GM18520 (cell line): ENCODE results near the gene HNRNPA1.
"Not testable (repeated sequence)": the region's sequence is repeated elsewhere in the genome, so short reads cannot be mapped to it uniquely, and the experiment has no call there.

Experiments
- ATAC-seq: cut with Tn5 transposase; IDR thresholded peaks from one replicate; pipeline ENCODE4 v1.9.1; 2021; ENCODE audit not compliant: unreplicated experiment

HNRNPA1 gene

DNA sequence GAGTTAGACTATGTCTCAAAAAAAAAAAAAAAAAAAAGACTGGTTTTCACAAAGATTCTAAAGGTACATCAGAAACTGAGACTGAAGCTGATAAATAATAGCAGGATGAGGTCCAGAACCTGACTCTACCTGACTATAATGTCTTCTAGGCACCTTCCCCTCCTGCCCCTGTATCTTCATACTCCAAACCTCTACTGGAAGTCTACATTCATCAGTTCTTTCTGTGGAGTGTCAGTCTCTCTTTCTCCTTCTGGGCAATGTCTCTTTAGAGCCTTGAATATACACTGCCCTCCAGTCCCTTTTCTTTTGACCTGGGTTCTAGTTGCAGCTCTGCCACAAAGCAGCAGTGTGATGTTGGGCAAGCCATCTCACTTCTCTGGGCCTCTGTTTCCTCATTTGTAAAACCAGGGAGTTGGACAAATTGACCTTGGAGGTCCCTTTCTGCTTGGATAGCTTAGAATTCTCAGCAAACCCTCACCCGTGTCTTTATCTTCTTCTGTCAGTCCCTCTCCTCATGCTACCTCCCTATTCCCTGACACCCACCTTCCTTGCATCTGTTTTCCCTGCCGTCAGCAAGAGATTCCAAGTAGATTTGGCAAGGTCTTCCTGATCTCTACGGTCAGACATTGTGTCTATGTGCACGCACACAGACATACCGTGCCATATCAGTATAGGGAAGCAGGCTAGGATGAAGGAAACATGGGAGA lies 16.0 kb downstream of the HNRNPA1 start:
- no peak for ATAC-seq

DNA sequence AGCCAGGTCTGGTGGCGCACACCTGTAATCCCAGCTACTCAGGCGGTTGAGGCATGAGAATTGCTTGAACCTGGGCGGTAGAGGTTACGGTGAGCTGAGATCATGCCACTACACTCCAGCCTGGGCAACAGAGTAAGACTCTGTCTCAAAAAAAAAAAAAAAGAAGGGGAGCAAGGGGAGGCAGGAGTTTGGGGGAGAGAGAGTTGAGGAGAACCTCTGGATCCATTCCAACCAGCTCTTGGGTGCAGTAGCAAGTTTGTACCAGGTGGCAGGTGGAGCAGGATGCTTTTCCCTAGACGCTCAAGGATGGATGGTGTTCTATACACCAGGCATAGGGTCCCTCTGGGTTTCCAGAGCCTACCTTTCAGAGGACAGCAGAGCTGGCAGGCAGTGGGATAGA lies 18.4 kb downstream of the HNRNPA1 start:
- no peak for ATAC-seq

DNA sequence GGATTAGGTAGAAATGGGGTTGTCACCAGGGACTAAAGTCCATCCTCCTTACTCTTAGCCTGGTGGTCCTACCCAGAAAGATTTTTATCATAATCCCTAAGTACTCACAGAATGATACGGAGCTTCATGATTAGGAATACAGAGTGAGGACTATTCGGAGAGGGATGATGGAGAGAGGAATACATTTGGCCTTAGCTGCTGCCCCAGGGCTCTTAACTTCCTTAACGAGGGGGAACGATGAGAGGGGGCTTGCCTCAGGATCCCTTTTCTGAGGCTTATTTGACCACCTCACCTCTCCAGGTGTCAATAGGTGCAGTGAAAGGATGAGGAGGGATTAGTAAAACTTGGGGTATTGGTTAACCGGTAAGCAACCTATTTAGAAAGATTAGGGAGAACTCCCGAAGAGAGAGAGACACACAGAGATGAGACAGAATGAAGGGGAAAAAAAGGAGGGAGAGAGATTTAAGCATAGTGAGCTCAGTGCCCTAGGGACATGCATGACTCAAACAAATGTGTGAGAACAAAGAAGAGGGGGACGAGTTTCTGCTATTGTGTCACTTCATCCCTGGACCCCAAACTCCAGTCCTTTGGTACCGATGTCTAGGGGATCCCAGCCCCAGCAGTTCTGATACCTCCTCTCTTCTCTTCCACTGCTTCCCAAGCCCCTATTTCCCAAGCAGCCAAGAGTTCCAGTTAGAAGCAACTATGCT lies 19.1 kb downstream of the HNRNPA1 start:
- ATAC-seq: no peak

DNA sequence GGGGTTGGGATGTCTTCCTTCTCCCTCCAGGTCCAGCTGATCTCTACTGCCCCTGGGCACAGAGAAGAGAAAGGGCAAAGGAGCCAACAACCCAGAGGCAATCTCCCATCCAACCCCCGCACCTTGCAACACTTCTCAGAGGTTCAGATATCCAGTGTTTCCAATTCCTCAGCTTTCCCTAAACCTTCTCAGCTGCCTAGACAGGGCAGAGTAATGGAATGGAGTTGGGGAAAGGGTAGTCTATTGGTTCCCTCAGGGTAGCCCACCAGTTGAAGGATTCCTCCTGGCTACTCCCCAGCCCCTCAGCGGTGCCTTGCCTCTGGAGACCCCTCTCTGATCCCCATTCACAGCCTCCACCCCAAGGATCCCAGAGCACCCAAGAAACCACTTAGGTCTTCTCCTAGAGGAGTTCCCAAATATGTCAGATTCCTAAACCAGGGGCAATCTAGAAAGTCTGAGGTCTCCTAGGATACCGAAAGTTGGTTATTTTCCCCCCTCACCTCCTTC lies 19.8 kb downstream of the HNRNPA1 start:
- ATAC-seq: no peak

DNA sequence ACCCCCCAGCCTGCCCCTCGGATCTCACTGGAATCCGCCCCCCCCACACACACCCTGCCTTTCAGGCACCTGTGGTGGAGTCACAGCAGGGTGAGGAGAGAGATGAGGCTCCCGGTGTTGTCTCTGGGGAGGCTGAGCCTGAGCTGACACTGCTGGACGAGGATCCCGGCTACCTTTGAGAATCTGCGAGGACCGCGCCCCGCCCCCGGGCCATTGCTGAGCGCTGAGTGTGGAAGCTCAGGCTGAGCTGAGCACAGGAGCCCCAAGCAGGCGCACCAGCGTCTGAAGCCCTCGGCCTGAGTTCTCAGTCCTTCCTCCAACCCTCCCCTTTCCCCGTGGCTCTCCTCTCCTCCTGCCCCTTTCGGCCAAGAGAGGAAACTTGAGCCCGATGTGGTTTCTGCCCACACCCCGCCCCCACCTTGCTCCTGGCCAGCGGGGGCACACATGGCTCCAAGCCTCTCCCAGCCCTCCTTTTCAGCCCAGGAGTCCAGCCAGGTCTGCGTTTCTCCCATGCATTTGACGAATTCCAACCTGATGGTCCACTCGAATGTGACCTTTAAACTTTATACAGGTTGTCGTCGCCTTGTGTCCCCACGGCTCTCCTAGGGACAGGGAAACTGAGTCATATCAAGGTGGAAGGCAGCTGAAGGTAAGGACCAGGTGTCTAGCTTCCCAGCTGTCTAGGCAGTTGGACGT lies 20.4 kb downstream of the HNRNPA1 start, which contains the start of gene NFE2:
TSS of gene NFE2 (minus strand) at position 284 of the 696 bp plus-strand sequence. CDS start 5,767 bp downstream, outside the sequence.
- ATAC-seq: no peak

DNA sequence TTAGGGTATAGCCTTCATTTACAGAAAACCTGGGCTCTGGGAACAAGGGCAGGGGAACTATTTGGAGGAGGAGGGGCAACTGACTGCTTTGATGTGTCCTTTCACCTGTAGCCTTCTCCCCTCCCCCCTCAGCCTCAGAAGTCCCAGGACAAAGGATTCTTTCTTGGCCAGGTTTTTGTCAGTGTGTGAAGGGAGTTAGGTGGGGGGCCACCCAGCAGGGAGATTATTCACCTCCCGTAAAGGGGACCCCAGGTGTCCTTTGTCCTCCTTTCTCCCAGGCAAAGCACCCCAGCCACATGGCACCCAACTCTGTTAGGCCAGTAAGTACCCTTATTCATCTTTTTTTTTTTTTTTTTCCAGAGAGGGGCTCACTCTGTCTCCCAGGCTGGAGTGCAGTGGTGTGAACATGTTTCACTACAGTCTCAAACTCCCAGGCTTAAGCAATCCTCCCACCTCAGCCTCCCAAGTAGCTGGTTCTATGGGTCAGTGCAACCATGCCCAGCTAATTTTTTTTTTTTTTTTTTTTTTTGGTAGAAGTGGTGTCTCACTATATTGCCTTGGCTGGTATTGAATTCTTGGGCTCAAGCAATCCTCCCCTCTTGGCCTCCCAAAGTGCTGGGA lies 21.0 kb downstream of the HNRNPA1 start:
- ATAC-seq: no peak

DNA sequence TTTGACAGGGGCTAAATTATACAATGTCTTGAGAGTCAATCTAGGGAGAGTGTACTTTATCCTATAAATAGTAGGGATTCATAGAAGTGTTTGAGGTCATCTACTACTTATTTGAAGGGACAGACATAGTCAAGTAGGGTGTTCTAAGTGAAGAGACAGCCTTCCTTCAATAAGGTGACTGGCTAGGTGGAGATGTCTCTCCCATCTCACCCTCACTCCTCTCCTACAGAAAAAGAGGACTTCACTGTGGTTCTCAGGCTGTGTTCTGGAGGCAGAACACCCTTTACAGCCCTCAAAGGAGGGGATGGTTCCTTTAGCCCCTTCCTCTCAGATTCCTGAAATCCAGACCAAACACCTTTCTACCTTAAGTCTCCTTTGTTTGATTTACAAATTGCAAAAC lies 23.1 kb downstream of the HNRNPA1 start:
- ATAC-seq: no peak

DNA sequence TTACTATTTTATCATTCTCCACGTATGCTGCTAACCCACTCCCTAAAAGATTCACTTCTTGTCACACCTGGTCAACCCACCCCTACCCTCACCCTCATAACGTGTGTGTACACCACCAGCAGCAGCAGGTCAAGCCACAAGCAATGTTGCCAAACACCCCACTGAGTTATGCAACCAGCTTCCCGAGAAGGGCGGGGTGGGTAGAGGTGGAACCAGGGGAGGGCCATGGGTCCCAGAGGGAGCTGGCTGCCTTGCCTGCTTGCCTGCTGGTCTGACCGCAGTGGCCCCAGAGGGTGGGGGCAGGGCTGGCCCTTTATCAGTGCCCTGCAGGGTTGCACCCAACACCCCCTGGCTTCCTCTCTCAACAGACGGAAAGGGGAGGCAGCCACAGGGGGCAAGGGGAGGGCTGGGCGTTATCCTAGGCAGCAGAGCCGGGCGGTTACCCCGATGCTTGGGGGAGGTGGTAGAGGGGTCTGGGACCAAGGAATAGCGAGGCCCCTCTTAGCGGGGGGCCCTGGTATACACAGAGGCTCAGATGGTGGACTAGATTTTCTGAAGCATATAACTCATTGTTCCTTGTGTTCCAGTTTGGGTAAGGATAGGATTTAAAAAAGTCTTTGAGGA lies 23.8 kb downstream of the HNRNPA1 start:
- no peak for ATAC-seq

DNA sequence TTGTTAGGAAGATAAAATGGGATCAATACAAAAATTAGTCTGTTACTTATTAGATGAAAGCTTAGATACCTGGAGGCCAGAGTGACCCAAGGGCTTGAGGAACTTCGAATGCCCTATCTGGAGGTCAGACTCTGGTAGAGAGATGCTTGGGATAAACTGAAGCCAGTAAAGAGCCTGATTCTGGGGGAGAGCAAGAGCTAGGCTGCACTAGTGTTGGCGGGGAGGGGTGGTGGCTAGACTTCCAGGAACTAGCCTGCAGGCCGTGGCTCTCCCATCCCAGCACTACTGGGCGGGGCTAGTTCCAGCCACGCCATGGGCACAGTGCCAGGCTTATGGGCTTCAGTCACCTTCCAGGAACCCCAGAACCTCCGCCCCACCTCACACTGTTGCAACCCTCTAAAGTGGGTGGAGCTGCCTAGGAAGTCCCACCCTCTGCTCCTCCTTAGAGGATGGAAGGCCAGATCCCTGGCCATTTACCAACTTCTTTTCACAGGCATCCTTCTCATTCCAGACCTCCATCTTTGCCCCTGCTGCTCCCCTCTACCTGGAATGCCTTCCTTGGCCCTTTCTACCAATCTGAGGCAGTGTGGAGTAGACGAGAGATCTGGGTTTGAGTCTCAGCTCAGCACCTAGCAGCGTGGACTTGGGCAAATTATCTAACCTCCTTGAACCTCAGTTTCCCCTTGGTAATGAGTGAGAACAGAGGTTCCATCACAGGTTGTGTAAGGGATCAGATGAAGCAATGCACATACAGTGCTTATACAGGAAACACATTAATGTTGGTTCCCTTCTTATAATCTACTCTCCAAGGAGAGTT lies 26.6 kb downstream of the HNRNPA1 start:
- ATAC-seq: no peak

DNA sequence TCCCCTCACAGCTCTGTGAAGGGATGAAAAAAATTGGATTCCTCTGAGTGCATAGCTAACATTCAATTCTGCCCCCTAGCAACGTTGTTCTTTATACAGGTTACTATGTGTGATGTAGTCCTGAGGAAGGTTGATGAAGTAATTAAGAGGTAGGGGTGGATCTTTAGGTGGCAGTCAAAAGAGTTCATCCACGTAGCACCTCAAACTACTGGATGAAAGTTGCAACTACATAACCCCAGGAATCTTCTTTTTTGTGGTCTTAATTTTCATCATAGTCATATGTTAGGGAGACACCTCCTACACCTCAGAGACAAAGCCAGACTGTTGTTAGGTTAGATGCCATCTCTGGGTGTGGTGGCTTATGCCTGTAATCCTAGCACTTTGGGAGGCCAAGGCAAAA lies 30.5 kb downstream of the HNRNPA1 start:
- ATAC-seq: no peak

DNA sequence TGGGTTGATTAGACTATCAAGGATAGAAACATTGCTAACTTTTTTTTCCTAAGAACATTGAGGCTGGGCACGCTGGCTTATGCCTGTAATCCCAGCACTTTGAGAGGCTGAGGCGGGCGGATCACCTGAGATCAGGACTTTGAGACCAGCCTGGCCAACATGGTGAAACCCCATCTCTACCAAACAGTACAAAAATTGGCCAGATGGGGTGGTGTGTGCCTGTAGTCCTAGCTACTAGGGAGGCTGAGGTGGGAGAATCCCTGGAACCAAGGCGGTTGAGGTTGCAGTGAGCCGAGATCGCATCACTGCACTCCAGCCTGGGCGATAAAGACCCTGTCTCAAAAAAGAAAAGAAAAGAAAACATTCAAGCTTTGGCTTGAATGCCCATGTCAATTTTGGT lies 31.8 kb downstream of the HNRNPA1 start:
- ATAC-seq: not testable (repeated sequence)

DNA sequence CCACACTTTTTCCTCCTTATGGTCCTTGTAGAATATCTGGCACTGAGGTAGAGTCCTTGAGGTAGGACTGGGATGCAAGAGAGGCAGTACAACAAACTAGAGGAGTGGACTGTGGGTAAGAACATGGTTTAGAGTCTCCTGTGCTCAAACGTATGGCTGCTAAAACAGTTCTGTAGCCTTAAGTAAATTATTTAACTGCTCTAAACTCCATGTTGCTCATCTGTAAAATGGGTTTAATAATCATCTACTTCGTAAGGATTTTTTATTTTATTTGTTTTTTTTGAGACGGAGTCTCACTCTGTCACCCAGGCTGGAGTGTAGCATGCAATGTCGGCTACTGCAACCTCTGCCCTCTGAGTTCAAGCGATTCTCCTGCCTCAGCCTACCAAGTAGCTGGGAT lies 40.8 kb downstream of the HNRNPA1 start:
- no peak for ATAC-seq

DNA sequence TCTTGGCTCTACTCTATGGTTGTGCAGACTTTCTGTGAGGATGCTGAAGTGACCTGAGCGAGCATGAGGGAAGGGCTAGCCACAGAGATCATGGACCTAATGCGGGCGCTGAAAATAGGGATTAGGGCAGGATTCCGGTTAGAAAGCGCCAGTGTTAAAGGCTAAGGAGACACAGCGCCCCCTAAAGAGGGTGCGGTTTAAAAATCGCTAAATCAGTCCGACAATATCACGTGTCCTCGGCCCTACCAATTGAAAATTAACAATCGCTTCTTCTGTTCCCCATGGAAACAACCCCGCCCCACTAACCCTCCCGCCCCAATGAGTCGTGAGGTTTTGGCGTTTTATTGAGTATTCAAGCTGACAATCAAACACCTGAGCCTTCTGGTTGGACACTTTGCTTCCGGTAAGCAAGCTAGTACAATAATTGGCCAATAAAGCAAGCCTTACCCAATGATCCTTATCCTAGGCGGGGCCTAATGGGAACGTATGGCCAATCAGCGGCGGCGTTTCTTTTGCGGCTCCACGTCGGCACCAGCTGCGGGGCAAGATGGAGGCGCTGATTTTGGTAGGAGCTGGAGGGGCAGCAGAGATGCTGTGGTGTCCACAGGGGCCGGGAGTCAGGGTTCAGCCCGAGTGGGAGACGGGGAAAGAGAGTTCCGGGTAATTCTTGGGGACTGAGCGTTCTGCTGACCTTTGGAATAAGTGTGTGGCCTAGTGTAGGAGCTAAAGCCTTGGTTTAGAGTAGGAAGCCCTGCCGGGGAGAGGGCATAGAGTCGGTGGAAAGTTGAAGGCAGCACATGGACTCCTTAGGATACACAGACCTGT lies 44.3 kb downstream of the HNRNPA1 start, which contains the start of gene COPZ1:
TSS of gene COPZ1 (plus strand) at position 515 of the 825 bp plus-strand sequence. CDS start at position 548, 33 bp downstream.
- ATAC-seq: peak; percentile 99

DNA sequence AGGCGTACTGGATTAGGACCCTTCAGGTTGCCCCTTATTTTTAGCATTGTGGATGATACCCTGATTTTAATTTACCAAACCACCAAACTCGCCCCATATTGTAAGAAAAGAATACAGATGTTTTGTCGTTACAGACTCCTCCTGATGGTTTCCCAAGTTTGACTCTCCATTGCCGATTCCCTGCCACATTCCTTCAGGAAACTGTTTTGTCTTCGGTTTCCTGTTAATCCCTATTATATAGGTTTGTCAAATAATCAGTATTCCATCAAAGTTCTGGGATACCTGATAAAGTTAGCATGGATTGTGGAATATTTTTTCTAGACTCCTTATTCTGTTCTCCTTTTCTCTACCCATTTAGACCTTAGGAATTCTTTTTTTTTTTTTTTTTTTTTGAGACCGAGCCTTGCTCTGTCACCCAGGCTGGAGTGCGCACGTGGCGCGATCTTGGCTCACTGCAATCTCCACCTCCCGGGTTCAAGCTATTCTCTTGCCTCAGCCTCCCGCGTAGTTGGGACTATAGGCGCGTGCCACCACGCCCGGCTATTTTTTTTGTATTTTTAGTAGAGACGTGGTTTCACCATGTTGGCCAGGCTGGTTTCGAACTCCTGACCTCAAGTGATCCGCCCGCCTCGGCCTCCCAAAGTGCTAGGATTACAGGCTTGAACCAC lies 45.0 kb downstream of the HNRNPA1 start:
- ATAC-seq: not testable (repeated sequence)

DNA sequence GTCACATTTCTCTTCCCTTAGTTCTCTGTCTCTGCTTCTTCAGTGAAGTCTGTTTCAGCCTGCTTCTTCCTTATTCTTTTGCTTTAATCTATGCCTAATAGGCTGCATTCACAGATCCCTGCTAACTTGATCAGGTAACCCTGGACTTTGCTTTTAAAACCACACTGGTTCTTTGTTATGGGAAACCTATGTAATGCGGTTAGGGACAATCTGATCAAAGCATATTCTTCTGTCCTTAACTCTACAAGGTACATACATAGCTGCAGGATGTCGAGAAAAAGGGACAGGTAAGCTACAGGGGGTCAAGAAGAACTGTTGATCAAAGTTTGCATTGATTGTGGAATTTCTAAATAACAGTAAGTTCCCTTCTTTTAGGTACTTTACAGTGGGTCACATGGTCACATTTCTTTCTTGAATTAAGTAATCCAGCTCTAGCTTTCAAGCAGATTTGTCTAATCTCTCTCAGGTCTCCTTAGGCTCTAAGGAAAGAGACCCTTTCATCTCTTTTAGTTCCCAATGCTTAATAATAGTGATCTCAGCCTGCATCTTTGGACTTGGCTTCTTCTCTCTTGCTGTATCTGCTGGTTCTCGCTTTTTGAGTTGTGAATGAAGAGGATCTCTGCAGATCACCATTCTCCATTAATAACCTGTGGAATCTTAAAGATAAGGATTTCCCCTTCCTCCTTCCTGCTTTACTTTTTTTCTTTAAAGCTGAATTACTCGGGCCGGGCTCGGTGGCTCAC lies 48.2 kb downstream of the HNRNPA1 start:
- ATAC-seq: no peak

DNA sequence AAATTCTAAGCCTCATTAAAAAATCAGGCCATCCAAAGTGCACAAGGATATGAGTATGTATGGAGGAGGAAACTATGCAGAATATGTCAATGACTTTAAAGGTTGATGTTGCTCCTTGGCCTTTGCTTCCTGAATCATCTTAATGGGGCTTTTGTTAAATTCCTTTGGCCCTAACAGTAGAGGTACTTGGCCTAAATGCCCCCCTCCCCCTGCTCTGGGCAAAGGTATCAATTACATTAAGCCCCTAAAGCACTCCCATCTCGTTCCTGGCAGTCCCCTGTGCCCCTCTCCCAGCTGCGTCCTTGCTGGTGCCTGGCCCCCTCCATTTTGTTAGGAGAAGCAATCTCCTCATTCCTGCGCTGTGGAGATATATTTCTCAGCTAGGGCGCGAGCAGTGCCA lies 49.2 kb downstream of the HNRNPA1 start:
- ATAC-seq: no peak

DNA sequence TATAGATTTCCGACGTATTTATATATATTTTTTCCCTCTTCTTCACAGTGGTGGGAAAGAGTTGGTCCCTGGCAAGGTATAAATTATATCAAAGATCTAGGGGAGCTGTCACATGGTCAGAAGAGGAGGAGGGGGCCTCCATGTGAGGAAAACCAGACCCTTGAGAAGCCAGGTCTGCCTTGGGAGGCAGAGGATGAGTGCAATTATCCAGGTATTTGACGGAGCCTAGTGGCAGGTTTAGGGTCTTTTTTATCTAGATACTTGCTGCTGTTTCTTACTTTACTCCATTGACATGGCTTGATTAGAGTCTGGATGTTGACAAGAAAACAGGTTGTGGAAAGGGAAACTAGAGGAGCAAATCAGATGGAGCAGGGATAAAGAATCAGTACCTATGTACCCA lies 49.9 kb downstream of the HNRNPA1 start:
- no peak for ATAC-seq

DNA sequence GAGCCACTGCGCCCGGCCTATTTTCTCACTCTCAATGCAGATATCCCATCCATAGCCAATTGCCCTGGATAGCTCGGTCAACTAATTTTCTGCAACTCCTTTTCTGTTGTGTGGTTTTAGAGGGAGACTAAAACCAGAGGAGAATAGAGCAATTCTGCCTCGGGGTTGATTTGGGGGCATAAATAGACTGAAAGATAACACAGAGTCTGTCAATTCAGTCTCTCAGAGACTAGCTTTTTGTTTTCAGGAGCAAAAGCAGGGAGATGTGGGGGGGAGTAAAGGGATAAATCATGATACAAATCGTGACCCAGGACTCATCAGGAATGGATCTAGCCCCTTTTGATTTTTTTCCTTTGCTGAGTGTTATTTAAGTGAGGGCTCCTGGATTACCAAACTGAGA lies 50.9 kb downstream of the HNRNPA1 start:
- ATAC-seq: no peak
